Activated naive CD8-positive, alpha-beta T cell treated with anti-CD3 and anti-CD28 coated beads, Interleukin-2, amount 50 U/mL, for 16 hours (primary cell): ENCODE data around the gene NMT2.

Experiments
- DNase-seq: peaks from one replicate; pipeline ENCODE4 v3.0.0-alpha.2; 2020; ENCODE audit warnings: low read depth, low spot score

Gene NMT2

GRCh38 chr10:15092855-15093408, 75.6 kb downstream of the NMT2 start:
- DNase-seq, result no peak

GRCh38 chr10:15091418-15091817, 77.1 kb downstream of the NMT2 start:
- DNase-seq, result no peak

- DNase-seq, result peak; percentile 54
Measured at GRCh38 chr10:15088428-15089261, 79.8 kb downstream of the NMT2 start, which contains the start of gene ACBD7. Gene ACBD7 (minus strand): TSS chr10:15088776. CDS start chr10:15088728, 48 bp downstream.

GRCh38 chr10:15084502-15084922, 84.0 kb downstream of the NMT2 start:
- DNase-seq, result no peak

- DNase-seq, result no peak
Measured at GRCh38 chr10:15083674-15084501, 84.6 kb downstream of the NMT2 start.

- no peak for DNase-seq
Measured at GRCh38 chr10:15075421-15075820, 93.1 kb downstream of the NMT2 start.

GRCh38 chr10:15072358-15072757, 96.1 kb downstream of the NMT2 start:
- DNase-seq, result no peak

GRCh38 chr10:15069230-15069629, 99.3 kb downstream of the NMT2 start:
- DNase-seq, result no peak

- no peak for DNase-seq
Measured at GRCh38 chr10:15068802-15069201, 99.7 kb downstream of the NMT2 start.

GRCh38 chr10:15067154-15067553, 101.3 kb downstream of the NMT2 start:
- DNase-seq, result no peak

- DNase-seq, result no peak
Measured at GRCh38 chr10:15060638-15061037, 107.9 kb downstream of the NMT2 start.

- DNase-seq, result no peak
Measured at GRCh38 chr10:15059914-15060313, 108.6 kb downstream of the NMT2 start.

GRCh38 chr10:15058689-15059088, 109.8 kb downstream of the NMT2 start:
- no peak for DNase-seq
